C4-2B (cell line): Measurements from ENCODE around the gene CAMKV.

ENCODE experiments used
- ZFX ChIP-seq: fragments of 450-650 bp; IDR thresholded peaks from 2 replicates; pipeline ENCODE4 v1.6.1; 2017
- TF ChIP-seq, protein P1 (sequence below): fragments of 450-650 bp; conservative IDR thresholded peaks from 2 replicates; pipeline ENCODE4 v1.5.1; 2017; ENCODE audit warnings: mild to moderate bottlenecking

DNA sequence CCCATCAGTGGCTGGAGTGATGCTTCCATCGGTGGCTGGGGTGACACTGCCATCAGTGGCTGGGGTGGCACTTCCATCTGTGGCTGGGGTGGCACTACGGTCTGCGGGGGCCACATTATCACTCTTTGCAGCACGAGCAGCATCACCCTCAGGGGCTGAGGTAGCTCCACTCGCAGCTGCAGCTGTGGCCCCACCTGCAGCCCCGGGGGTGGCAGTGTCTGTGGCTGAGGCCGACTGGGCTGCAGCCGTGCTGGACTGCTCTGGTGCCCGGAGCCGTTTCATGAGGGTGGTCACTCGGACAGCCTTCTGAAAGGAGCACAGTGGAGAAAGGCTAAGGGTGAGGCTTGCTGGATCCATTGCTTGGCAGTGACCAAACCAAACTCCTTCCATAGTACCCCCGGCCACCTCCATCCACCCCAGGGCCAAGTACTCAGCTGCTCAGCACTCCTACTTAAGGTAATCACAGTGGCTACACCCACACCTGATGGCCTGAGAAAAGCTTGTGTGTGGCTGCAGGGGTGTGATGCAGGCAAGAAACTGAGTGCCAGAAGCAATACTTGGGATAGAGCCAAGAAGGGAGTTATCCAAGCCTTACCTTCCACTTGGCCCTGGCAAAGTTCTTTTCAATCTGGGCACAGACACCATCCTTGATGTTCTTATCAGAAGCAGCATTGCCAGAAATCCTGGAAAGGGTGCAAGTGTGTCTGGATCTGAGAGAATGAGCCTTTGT is 10.0 kb downstream of the CAMKV start:
- TF ChIP-seq, protein P1, sequence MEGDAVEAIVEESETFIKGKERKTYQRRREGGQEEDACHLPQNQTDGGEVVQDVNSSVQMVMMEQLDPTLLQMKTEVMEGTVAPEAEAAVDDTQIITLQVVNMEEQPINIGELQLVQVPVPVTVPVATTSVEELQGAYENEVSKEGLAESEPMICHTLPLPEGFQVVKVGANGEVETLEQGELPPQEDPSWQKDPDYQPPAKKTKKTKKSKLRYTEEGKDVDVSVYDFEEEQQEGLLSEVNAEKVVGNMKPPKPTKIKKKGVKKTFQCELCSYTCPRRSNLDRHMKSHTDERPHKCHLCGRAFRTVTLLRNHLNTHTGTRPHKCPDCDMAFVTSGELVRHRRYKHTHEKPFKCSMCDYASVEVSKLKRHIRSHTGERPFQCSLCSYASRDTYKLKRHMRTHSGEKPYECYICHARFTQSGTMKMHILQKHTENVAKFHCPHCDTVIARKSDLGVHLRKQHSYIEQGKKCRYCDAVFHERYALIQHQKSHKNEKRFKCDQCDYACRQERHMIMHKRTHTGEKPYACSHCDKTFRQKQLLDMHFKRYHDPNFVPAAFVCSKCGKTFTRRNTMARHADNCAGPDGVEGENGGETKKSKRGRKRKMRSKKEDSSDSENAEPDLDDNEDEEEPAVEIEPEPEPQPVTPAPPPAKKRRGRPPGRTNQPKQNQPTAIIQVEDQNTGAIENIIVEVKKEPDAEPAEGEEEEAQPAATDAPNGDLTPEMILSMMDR, result no peak
- TF ChIP-seq ZFX, result no peak
